ENCODE measurements around the gene DAB1. TPM values are rescaled to one million over a fixed set of nuclear protein-coding genes. Genes with fewer than 3 reads are reported as not detected.

Gene DAB1
- total RNA-seq, 2 donors from 2014 or later = not detected

- Mint-ChIP-seq H3K9me3 (no peaks in the 10 kb centered on the region), H3K4me3 (no peak overlapping the region), H3K36me3 (no peaks in the 10 kb centered on the region), H3K4me1 (ENCODE audit: low read depth in 2 of 2) (no peaks in the 10 kb centered on the region), H3K27ac (no peak overlapping the region), H3K27me3 (peaks cover 6% of the 10 kb centered on the region in 2 donors)
- DNase-seq (ENCODE audit: low spot score) (no peak), ATAC-seq (no peak)
These were observed 167.9 kb downstream of the DAB1 start for GRCh38 chr1:57255945-57256344.

GRCh38 chr1:57254022-57254421, 169.8 kb downstream of the DAB1 start:
- Mint-ChIP-seq H3K27me3 (peaks cover 8 to 11% of the 10 kb centered on the region in 2 donors), H3K27ac (no peak overlapping the region), H3K4me3 (no peak overlapping the region), H3K9me3 (no peaks in the 10 kb centered on the region), H3K4me1 (ENCODE audit: low read depth in 2 of 2) (no peaks in the 10 kb centered on the region), H3K36me3 (no peaks in the 10 kb centered on the region)
- DNase-seq (ENCODE audit: low spot score) (no peak), ATAC-seq (no peak)

- H3K9me3 Mint-ChIP-seq = no peaks in the 10 kb centered on the region
- DNase-seq (ENCODE audit: low spot score) = no peak
- H3K27ac Mint-ChIP-seq = no peak overlapping the region
- H3K36me3 Mint-ChIP-seq = no peaks in the 10 kb centered on the region
- no peaks in the 10 kb centered on the region for H3K4me1 Mint-ChIP-seq (ENCODE audit: low read depth in 2 of 2)
- no peak overlapping the region for H3K4me3 Mint-ChIP-seq
- ATAC-seq = no peak
- peaks cover 8 to 11% of the 10 kb centered on the region in 2 donors for H3K27me3 Mint-ChIP-seq
These were observed 171.1 kb downstream of the DAB1 start for GRCh38 chr1:57252597-57253294.

- Mint-ChIP-seq H3K4me1 (ENCODE audit: low read depth in 2 of 2) (no peaks in the 10 kb centered on the region), H3K36me3 (peaks cover 5% of the 10 kb centered on the region), H3K9me3 (peaks cover 6% of the 10 kb centered on the region), H3K27me3 (peaks cover 5 to 11% of the 10 kb centered on the region in 2 donors), H3K4me3 (no peak overlapping the region), H3K27ac (no peak overlapping the region)
- no peak for DNase-seq (ENCODE audit: low spot score)
- ATAC-seq = no peak
These were observed 173.8 kb downstream of the DAB1 start for GRCh38 chr1:57250021-57250420.

GRCh38 chr1:57249511-57249910, 174.3 kb downstream of the DAB1 start:
- no peak overlapping the region for H3K27ac Mint-ChIP-seq
- H3K27me3 Mint-ChIP-seq = peaks cover 5 to 9% of the 10 kb centered on the region in 2 donors
- no peak overlapping the region for H3K4me3 Mint-ChIP-seq
- peaks cover 5% of the 10 kb centered on the region for H3K36me3 Mint-ChIP-seq
- DNase-seq (ENCODE audit: low spot score) = no peak
- H3K4me1 Mint-ChIP-seq (ENCODE audit: low read depth in 2 of 2) = no peaks in the 10 kb centered on the region
- no peak for ATAC-seq
- H3K9me3 Mint-ChIP-seq = peaks cover 6% of the 10 kb centered on the region

GRCh38 chr1:57248830-57249229, 175.0 kb downstream of the DAB1 start:
- Mint-ChIP-seq H3K4me1 (ENCODE audit: low read depth in 2 of 2) (no peaks in the 10 kb centered on the region), H3K36me3 (peaks cover 5% of the 10 kb centered on the region), H3K27ac (no peak overlapping the region), H3K4me3 (no peak overlapping the region), H3K27me3 (peaks cover 10 to 12% of the 10 kb centered on the region in 2 donors), H3K9me3 (peaks cover 6% of the 10 kb centered on the region)
- ATAC-seq (no peak), DNase-seq (ENCODE audit: low spot score) (no peak)

- Mint-ChIP-seq H3K4me1 (ENCODE audit: low read depth in 2 of 2) (no peaks in the 10 kb centered on the region), H3K36me3 (no peaks in the 10 kb centered on the region), H3K27me3 (peaks cover 0 to 6% of the 10 kb centered on the region in 2 donors), H3K27ac (no peak overlapping the region), H3K4me3 (no peak overlapping the region), H3K9me3 (no peaks in the 10 kb centered on the region)
- DNase-seq (ENCODE audit: low spot score) (no peak), ATAC-seq (no peak)
These were observed 185.6 kb downstream of the DAB1 start for GRCh38 chr1:57238233-57238781.

- H3K27ac Mint-ChIP-seq = peak overlapping the region in 1 of 2 donors; percentile 18
- H3K4me1 Mint-ChIP-seq (ENCODE audit: low read depth in 2 of 2) = no peaks in the 10 kb centered on the region
- no peaks in the 10 kb centered on the region for H3K36me3 Mint-ChIP-seq
- peaks cover 0 to 6% of the 10 kb centered on the region in 2 donors for H3K27me3 Mint-ChIP-seq
- no peak overlapping the region for H3K4me3 Mint-ChIP-seq
- H3K9me3 Mint-ChIP-seq = no peaks in the 10 kb centered on the region
- DNase-seq (ENCODE audit: low spot score) (no peak), ATAC-seq (no peak)
These were observed 187.9 kb downstream of the DAB1 start for GRCh38 chr1:57235730-57236510.

- no peaks in the 10 kb centered on the region for H3K4me1 Mint-ChIP-seq (ENCODE audit: low read depth in 2 of 2)
- no peaks in the 10 kb centered on the region for H3K9me3 Mint-ChIP-seq
- DNase-seq (ENCODE audit: low spot score) = no peak
- peaks cover 0 to 6% of the 10 kb centered on the region in 2 donors for H3K27me3 Mint-ChIP-seq
- no peak for ATAC-seq
- no peak overlapping the region for H3K27ac Mint-ChIP-seq
- no peaks in the 10 kb centered on the region for H3K36me3 Mint-ChIP-seq
- no peak overlapping the region for H3K4me3 Mint-ChIP-seq
These were observed 189.4 kb downstream of the DAB1 start for GRCh38 chr1:57234459-57234858.

GRCh38 chr1:57232500-57232899, 191.4 kb downstream of the DAB1 start:
- DNase-seq (ENCODE audit: low spot score) (no peak), ATAC-seq (no peak)

GRCh38 chr1:57229998-57230397, 193.9 kb downstream of the DAB1 start:
- Mint-ChIP-seq H3K4me1 (ENCODE audit: low read depth in 2 of 2) (no peaks in the 10 kb centered on the region), H3K27me3 (peaks cover 0 to 2% of the 10 kb centered on the region in 2 donors), H3K9me3 (peaks cover 5% of the 10 kb centered on the region), H3K4me3 (no peak overlapping the region), H3K36me3 (no peaks in the 10 kb centered on the region), H3K27ac (no peak overlapping the region)
- DNase-seq (ENCODE audit: low spot score) (no peak), ATAC-seq (no peak)

More at GRCh38 chr1:57232500-57232899, 191.4 kb downstream of the DAB1 start:
- H3K27me3 Mint-ChIP-seq = peaks cover 0 to 6% of the 10 kb centered on the region in 2 donors
- H3K36me3 Mint-ChIP-seq = no peaks in the 10 kb centered on the region
- H3K9me3 Mint-ChIP-seq = no peaks in the 10 kb centered on the region
- H3K27ac Mint-ChIP-seq = no peak overlapping the region
- no peak overlapping the region for H3K4me3 Mint-ChIP-seq
- H3K4me1 Mint-ChIP-seq (ENCODE audit: low read depth in 2 of 2) = no peaks in the 10 kb centered on the region

GRCh38 chr1:57229076-57229475, 194.8 kb downstream of the DAB1 start:
- ATAC-seq (no peak), DNase-seq (ENCODE audit: low spot score) (no peak)
- peaks cover 5% of the 10 kb centered on the region for H3K9me3 Mint-ChIP-seq
- peaks cover 0 to 2% of the 10 kb centered on the region in 2 donors for H3K27me3 Mint-ChIP-seq
- no peak overlapping the region for H3K27ac Mint-ChIP-seq
- H3K4me3 Mint-ChIP-seq = no peak overlapping the region
- no peaks in the 10 kb centered on the region for H3K4me1 Mint-ChIP-seq (ENCODE audit: low read depth in 2 of 2)
- no peaks in the 10 kb centered on the region for H3K36me3 Mint-ChIP-seq

- Mint-ChIP-seq H3K36me3 (no peaks in the 10 kb centered on the region), H3K9me3 (peaks cover 5% of the 10 kb centered on the region), H3K27me3 (peaks cover 0 to 2% of the 10 kb centered on the region in 2 donors), H3K4me3 (no peak overlapping the region), H3K4me1 (ENCODE audit: low read depth in 2 of 2) (no peaks in the 10 kb centered on the region), H3K27ac (no peak overlapping the region)
- no peak for DNase-seq (ENCODE audit: low spot score)
- ATAC-seq = no peak
These were observed 201.1 kb downstream of the DAB1 start for GRCh38 chr1:57222801-57223200.

GRCh38 chr1:57222307-57222706, 201.6 kb downstream of the DAB1 start:
- Mint-ChIP-seq H3K4me1 (ENCODE audit: low read depth in 2 of 2) (no peaks in the 10 kb centered on the region), H3K4me3 (no peak overlapping the region), H3K27ac (no peak overlapping the region), H3K9me3 (peaks cover 5% of the 10 kb centered on the region), H3K27me3 (peaks cover 0 to 2% of the 10 kb centered on the region in 2 donors), H3K36me3 (no peaks in the 10 kb centered on the region)
- ATAC-seq (no peak), DNase-seq (ENCODE audit: low spot score) (no peak)

All from natural killer cell treated with Interleukin-12 subunit alpha and Interleukin-12 subunit beta and Interleukin-15 and Interleukin-18, amount 100 ng/mL, for 72 hours (primary cell).